ENCODE measurements around the gene USP20.

DNA sequence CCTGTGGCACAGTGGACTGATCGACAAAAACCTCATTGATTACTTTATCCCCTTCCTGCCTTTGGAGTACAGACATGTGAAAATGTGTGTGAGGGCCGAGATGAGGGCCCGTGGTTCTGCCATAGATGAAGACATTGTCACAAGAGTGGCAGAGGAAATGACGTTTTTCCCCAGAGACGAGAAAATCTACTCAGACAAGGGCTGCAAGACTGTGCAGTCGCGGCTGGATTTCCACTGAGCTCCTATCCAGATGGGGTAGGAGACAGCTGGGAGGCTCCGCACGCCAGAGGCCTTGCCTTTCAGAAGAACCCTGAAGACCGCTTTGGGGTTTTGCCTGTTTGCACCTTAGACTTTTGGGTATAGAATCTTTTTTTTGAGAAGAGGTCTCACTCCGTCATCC lies 25.9 kb upstream of the USP20 start:
- TF ChIP-seq POLR2A (IDR thresholded peaks at IDR 0.05) = no peak
- TF ChIP-seq, protein P1, sequence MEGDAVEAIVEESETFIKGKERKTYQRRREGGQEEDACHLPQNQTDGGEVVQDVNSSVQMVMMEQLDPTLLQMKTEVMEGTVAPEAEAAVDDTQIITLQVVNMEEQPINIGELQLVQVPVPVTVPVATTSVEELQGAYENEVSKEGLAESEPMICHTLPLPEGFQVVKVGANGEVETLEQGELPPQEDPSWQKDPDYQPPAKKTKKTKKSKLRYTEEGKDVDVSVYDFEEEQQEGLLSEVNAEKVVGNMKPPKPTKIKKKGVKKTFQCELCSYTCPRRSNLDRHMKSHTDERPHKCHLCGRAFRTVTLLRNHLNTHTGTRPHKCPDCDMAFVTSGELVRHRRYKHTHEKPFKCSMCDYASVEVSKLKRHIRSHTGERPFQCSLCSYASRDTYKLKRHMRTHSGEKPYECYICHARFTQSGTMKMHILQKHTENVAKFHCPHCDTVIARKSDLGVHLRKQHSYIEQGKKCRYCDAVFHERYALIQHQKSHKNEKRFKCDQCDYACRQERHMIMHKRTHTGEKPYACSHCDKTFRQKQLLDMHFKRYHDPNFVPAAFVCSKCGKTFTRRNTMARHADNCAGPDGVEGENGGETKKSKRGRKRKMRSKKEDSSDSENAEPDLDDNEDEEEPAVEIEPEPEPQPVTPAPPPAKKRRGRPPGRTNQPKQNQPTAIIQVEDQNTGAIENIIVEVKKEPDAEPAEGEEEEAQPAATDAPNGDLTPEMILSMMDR (IDR thresholded peaks at IDR 0.05) = no peak

All from heart left ventricle (tissue), 13 donors.